Measurements from ENCODE around the gene GPR12. TPM values are rescaled to one million over a fixed set of nuclear protein-coding genes. Genes with fewer than 3 reads are reported as not detected.

Gene GPR12
- total RNA-seq, 2 donors from 2014 or later: not detected

GRCh38 chr13:26760832-26761582 lies 421 bp upstream of the GPR12 start:
- Histone ChIP-seq H3K27me3 (ENCODE audit: control insufficient read depth, insufficient read depth, low read length, poor library complexity, severe bottlenecking) (peaks cover 97% of the 10 kb centered on the region), H3K27ac (ENCODE audit: low read depth, low read length) (no peak overlapping the region), H3K36me3 (ENCODE audit: control insufficient read depth, insufficient read depth, low read length) (no peaks in the 10 kb centered on the region), H3K9ac (ENCODE audit: extremely low read depth, low read length, poor library complexity, severe bottlenecking) (no peak overlapping the region), H3K4me1 (ENCODE audit: control insufficient read depth, insufficient read depth, low read length) (no peaks in the 10 kb centered on the region), H3K9me3 (ENCODE audit: control insufficient read depth, low read length) (no peaks in the 10 kb centered on the region), H3K4me3 (ENCODE audit: low read length) (no peak overlapping the region)
- peaks cover 3% of the 10 kb centered on the region for H3K9me3 Mint-ChIP-seq
- peaks cover 6% of the 10 kb centered on the region for H3K4me1 Mint-ChIP-seq
- H3K36me3 Mint-ChIP-seq (ENCODE audit: low read depth): no peaks in the 10 kb centered on the region
- 9 to 17% methylated on average over 16 to 41 of the region's 41 CpGs for WGBS, 2 experiments (ENCODE audit: insufficient coverage in 1 of 2, insufficient read length in 1 of 2)
- H3K27ac Mint-ChIP-seq: no peak overlapping the region
- no peak for TF ChIP-seq CTCF (conservative IDR thresholded peaks at IDR 0.05)
- peak; percentile 58 for DNase-seq
- H3K27me3 Mint-ChIP-seq (ENCODE audit: insufficient read depth): peaks cover 88% of the 10 kb centered on the region
- H3K4me3 Mint-ChIP-seq: peak overlapping the region; percentile 60

- H3K4me3 Mint-ChIP-seq: peak overlapping the region; percentile 60
- H3K4me3 ChIP-seq (ENCODE audit: low read length): peak overlapping the region; percentile 69
Observed at GRCh38 chr13:26759249-26759906, 1.2 kb downstream of the GPR12 start.

More at GRCh38 chr13:26759249-26759906, 1.2 kb downstream of the GPR12 start:
- peaks cover 6% of the 10 kb centered on the region for H3K4me1 Mint-ChIP-seq
- H3K27ac Mint-ChIP-seq: no peak overlapping the region
- Histone ChIP-seq H3K9me3 (ENCODE audit: control insufficient read depth, low read length) (no peaks in the 10 kb centered on the region), H3K27ac (ENCODE audit: low read depth, low read length) (no peak overlapping the region), H3K36me3 (ENCODE audit: control insufficient read depth, insufficient read depth, low read length) (no peaks in the 10 kb centered on the region), H3K9ac (ENCODE audit: extremely low read depth, low read length, poor library complexity, severe bottlenecking) (no peak overlapping the region), H3K27me3 (ENCODE audit: control insufficient read depth, insufficient read depth, low read length, poor library complexity, severe bottlenecking) (peaks cover 92% of the 10 kb centered on the region), H3K4me1 (ENCODE audit: control insufficient read depth, insufficient read depth, low read length) (no peaks in the 10 kb centered on the region)
- no peak for DNase-seq
- TF ChIP-seq CTCF (conservative IDR thresholded peaks at IDR 0.05): no peak
- WGBS, 2 experiments (ENCODE audit: insufficient coverage in 1 of 2, insufficient read length in 1 of 2): 62 to 73% methylated on average over 25 to 27 of the region's 27 CpGs
- peaks cover 79% of the 10 kb centered on the region for H3K27me3 Mint-ChIP-seq (ENCODE audit: insufficient read depth)
- no peaks in the 10 kb centered on the region for H3K36me3 Mint-ChIP-seq (ENCODE audit: low read depth)
- peaks cover 3% of the 10 kb centered on the region for H3K9me3 Mint-ChIP-seq

Data from endodermal cell (in vitro differentiated cells).